ENCODE data around the gene MICAL3.

Gene MICAL3

DNA sequence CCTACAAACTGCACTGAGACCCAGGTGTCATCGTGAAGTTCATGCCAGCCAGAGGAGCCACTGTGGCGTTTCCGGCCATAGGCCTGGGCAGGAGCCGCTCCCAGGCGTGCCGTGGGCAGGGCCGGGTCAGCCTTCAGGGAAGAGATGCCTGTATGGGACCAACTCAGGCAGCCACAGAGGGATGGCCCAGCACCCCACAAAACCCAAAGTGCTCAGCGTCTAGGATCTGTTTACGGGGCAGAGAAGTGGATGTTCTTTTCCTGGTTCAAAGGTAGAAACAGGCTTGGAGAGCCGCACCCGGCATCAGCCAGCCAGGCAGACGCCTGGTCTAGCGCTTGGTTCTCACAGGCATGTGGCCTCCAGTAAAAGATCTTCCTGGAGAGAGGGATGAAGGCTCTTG, 241.7 kb downstream of the MICAL3 start:
- no peak for DNase-seq (ENCODE audit: low read depth, low spot score)
- in situ Hi-C loops (cut with HindIII; ENCODE audit: low sequenced_read_pairs), result no loop called here
- TF ChIP-seq, protein P1, sequence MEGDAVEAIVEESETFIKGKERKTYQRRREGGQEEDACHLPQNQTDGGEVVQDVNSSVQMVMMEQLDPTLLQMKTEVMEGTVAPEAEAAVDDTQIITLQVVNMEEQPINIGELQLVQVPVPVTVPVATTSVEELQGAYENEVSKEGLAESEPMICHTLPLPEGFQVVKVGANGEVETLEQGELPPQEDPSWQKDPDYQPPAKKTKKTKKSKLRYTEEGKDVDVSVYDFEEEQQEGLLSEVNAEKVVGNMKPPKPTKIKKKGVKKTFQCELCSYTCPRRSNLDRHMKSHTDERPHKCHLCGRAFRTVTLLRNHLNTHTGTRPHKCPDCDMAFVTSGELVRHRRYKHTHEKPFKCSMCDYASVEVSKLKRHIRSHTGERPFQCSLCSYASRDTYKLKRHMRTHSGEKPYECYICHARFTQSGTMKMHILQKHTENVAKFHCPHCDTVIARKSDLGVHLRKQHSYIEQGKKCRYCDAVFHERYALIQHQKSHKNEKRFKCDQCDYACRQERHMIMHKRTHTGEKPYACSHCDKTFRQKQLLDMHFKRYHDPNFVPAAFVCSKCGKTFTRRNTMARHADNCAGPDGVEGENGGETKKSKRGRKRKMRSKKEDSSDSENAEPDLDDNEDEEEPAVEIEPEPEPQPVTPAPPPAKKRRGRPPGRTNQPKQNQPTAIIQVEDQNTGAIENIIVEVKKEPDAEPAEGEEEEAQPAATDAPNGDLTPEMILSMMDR (IDR thresholded peaks at IDR 0.05; ENCODE audit: low read depth, low read length), result no peak

DNA sequence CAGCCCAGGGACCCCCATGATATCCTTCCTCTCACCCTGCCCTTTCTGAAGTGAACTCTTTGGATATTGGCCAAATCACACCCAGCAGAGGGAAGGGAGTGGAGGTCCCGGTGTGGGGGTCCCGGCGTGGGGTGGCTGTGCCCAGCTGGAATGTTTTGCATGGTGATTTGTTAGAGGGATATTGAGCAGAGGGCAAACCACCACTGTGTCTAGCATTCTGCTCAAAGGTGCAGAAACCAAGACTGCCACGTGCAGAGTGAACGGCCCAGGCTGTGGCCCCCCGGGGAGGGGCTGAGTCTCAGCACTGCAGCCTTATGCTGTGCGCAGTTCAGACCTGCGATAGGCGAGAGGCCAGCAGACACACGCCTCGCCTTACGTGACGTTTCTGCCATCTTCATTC, 242.2 kb downstream of the MICAL3 start:
- DNase-seq (ENCODE audit: low read depth, low spot score), result no peak
- in situ Hi-C loops (cut with HindIII; ENCODE audit: low sequenced_read_pairs), result no loop called here
- TF ChIP-seq, protein P1 (IDR thresholded peaks at IDR 0.05; ENCODE audit: low read depth, low read length), result no peak
- no peak overlapping the region for H3K4me3 ChIP-seq (ENCODE audit: low read depth, low read length)

More for the DNA sequence above, 241.7 kb downstream of the MICAL3 start:
- no peak overlapping the region for H3K4me3 ChIP-seq (ENCODE audit: low read depth, low read length)

DNA sequence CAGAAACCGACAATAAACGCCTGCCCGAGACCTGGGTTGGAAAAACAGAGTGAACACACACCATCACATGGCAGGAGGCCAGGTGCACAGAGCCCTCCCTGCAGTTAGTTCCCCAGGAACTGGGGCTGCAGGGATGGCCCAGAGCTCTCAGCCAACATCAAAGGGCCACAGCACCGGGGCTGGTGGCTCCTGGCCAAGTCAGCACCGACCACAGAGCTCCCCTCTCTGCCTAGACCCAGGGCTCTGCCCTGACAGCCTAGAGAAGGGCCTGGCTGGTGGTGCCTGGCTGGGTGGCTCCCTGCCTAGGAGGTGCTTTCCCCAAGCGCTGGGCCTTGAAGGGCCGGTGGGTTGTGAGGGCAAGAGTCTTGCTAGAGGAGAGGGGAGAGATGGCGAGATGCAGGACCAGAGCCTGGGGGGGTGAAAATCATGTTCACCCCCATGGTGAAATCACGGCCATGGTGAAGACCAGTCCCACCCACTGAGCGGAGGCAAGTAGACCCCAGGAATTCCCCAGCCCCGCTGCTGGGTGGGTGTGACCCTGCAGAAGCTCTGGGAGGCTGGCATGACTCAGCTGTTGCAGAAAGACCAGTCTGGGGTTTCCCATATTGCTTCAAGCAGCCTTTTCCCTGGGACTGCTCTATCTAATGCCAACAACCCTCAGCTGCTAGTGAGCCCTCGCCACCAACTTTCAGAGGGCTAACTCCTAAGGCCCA, 242.9 kb downstream of the MICAL3 start:
- no peak overlapping the region for H3K4me3 ChIP-seq (ENCODE audit: low read depth, low read length)
- in situ Hi-C loops (cut with HindIII; ENCODE audit: low sequenced_read_pairs), result no loop called here
- TF ChIP-seq, protein P1 (IDR thresholded peaks at IDR 0.05; ENCODE audit: low read depth, low read length), result no peak
- peak; percentile 79 for DNase-seq (ENCODE audit: low read depth, low spot score)

DNA sequence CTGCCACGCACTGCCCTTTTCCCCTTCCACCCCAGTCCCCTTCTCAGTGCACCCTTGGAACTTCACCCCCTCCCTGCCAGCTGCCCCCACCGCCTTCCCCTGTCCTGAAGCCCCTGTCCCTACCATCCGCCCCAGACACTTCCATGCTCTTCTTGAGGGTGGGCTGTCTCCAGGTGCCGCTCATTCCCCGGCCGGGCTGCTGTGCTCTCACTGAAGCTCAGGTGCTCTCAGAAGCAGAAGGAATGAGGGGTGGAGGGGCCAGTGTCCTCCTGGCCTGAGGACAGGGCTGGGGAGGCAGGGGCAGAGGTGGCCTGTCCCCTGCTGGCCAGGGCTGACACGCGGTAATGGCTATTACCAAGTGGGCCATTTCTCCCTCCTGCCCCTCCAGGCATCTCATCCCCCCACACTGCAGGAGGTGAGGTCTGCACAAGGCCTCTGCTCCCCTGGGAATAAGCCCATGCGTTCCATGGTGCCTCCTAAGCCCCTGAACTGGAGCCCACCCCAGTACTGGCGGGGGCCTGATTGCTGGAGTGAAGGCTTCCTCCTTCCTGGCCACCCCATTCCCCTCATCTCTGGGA, 243.5 kb downstream of the MICAL3 start:
- TF ChIP-seq, protein P1 (IDR thresholded peaks at IDR 0.05; ENCODE audit: low read depth, low read length), result no peak
- no peak overlapping the region for H3K4me3 ChIP-seq (ENCODE audit: low read depth, low read length)
- in situ Hi-C loops (cut with HindIII; ENCODE audit: low sequenced_read_pairs), result no loop called here
- no peak for DNase-seq (ENCODE audit: low read depth, low spot score)

DNA sequence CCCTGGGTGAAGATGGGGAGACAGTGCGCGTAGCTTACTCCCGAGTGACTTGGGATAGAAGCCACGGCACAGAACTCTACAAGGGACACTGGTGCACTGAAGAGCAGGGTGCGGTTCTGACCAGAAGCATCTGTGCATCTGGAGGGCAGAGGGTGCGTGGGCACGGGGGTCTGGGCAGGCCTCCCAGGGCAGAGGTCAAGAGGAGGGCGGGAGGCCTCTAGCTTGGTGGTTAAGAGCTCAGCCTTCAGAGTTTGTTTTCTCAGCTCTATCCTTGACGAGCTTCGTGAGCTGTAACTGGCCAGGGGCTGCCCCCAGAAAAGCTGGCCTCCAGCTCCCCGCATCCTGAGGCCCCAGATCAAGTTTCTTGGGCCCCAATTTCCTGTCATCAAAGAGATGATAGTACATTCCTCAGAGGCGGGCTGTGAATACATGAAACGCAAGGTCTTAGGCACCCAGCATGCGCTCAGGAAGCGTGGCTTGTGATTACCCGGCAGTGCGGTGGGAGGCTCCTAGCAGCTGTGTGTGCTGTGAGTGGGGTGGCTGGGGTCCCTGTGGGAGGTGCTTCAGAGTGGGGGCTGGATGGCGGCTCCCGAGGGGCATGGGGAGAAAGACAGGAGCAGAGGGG, 244.1 kb downstream of the MICAL3 start:
- H3K4me3 ChIP-seq (ENCODE audit: low read depth, low read length), result no peak overlapping the region
- TF ChIP-seq, protein P1 (IDR thresholded peaks at IDR 0.05; ENCODE audit: low read depth, low read length), result no peak
- in situ Hi-C loops (cut with HindIII; ENCODE audit: low sequenced_read_pairs), result no loop called here
- DNase-seq (ENCODE audit: low read depth, low spot score), result no peak

DNA sequence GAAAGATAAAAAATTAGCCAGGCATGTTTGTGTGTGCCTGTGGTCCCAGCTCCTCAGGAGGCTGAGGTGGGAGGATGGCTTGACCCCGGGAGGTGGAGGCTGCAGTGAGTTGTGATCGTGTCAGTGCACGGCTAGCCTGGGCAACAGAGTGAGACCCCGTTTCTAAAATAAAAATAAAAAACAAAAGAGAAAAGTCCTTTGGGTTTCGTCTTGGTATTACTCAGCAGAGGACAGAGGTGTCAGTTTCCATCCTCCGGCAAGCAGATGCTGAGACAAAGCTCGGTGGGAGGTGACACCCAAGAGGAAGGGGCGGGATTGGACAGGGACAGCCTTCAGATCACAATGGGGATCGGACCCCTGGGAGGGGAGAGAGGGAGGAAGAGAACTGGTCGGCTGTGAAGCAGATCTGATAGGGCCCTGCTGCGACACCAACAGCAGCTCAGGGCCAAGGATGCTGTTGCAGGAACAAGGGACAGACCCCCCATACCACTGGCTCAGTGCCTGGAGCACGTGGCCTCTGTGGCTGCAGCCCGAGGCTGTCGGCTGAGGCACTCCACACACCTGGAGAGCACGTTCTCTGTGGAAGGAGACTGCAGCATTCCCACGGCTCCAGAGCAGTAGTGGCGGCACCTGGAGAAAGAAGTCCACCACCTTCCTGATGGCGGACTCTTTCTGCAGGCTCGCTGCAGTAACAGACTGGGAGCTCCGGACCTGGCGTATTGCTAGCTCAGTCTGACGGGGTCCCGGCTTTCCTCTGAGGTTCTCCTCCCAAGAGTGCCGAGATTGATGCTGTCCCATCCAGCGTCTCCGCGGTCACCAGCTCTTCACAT, 244.9 kb downstream of the MICAL3 start:
- in situ Hi-C loops (cut with HindIII; ENCODE audit: low sequenced_read_pairs), result no loop called here
- TF ChIP-seq, protein P1 (IDR thresholded peaks at IDR 0.05; ENCODE audit: low read depth, low read length), result no peak
- no peak for DNase-seq (ENCODE audit: low read depth, low spot score)
- no peak overlapping the region for H3K4me3 ChIP-seq (ENCODE audit: low read depth, low read length)

Data from astrocyte of the spinal cord (primary cell).